ENCODE data around the gene JMJD1C.
"Not testable (repeated sequence)": the region's sequence is repeated elsewhere in the genome, so short reads cannot be mapped to it uniquely, and the experiment has no call there.

The JMJD1C gene

DNA sequence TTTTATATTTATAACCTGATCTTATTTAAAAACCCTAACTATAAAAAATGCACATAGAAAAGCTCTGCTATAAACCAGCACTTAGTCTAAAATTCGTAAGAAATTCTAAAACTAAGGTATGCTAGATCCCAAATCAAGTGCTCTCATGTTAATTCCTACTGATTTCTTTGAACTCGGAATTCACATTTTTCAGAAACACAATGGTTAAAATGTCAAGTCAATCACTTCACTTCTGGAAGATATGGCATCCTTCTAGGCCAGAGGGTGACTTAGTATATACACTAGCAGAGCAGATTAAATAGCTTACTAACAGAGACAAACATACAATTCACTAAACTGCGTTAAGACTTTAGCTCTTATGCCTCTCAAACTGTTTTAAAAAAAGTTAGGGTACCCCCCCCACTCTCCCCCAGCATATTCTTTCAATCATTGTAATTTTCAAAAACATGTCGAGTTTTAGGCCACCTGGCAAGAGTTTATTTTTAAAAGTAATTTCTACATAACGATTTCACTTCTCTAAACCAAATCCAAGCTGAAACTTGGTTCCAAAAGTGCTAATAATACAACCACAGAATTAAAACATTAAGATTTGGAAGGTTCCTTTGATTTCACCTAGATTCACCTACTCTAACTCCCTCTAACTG is 203.2 kb downstream of the JMJD1C start:
- no peak for DNase-seq (ENCODE audit: low read depth in 2 of 2)

DNA sequence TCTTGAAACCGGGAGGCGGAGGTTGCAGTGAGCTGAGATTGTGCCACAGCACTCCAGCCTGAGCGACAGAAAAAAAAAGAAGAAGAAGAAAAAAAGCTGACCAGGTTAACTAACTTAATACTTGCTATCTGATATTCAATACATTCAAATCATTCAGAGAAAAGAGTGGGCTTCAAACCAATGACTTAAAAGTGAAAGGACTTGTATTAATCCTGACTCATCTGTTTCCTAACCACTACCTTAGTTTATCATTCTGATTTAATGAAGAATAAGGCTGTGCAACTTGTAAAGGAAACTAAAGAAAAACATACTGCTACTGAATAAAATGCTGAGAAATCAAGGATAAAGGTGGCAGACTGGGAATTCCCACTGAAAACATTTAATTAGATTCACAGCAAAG is 204.3 kb downstream of the JMJD1C start:
- DNase-seq (ENCODE audit: low read depth in 2 of 2): no peak

DNA sequence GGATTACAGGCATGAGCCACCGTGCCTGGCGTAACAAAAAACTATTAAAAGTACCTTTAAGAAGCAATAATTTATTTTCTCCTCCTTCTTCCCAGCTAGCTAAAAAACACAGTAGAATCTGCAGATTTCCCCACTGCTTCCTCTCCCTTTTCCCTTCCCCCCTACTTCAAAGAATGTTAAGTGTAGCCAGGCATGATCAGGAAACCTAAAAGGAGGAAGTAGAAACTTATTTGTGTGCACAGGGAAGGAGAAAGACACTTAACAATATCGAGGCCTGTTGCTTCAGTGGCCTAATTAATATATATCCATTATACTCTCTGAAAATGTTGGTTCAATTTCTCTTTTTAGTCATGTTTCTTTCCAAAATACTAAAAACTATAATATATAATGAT is 204.9 kb downstream of the JMJD1C start:
- DNase-seq (ENCODE audit: low read depth in 2 of 2): no peak

DNA sequence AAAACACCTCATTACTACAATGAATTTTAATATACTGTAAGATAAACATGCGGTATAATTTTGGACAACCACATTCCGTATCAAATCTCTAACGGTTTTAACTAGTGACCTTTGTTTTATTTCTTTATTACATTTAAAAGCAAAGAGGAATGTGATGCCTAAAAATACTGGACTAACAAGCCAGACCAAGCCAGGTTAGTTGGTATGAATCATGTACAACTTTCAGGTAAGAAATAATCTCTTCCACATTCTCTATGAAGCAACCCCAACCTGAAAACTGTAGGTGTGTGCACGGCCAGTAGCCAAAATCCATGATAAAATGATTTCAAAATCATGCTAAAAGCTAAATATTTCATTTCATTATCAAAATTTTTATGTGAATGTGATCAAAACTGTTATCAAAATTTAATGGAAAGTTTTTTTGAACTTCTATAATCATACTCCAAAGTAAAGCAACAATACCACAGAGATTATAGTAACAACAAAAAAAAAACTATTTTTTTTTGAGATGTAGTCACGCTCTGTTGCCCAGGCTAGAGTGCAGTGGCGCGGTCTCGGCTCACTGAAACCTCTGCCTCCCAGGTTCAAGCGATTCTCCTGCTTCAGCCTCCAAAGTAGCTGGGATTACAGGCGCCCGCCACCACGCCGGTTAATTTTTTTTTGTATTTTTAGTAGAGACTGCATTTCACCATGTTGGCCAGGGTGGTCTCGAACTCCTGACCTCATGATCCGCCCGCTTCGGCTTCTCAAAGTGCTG is 205.5 kb downstream of the JMJD1C start:
- no peak for DNase-seq (ENCODE audit: low read depth in 2 of 2)

DNA sequence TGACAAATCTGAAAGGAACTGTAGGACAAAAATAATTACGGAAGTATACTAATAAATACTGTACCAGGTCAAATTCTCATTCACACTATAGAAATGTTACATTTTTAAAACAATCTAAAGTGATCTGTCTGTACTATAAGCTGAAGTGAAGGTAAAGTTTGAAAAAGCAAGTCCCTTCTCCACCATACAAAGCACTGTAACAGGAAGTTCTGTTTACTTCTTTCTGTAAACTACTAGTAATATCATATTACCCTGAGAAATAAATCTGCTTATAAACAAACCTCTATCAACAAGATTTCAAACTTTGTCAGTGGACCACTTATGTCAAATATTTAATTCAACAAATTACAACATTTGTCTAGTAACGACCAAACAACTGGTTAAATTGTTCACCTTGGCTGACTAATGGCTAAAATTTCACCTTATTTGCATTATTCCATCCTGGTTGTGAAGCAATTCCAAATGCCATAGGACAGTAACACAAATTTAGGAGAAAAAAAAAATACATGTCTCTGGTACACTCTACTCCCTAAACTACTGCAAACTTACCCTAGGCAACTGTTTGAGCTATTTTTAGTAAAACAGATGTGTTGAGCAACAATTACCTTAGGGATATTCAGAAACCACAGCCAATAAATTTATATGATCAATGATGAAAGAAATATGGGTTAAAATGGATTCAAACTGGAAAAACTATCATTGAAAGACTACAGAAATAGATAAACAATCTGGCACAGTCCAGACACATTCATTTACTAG is 206.7 kb downstream of the JMJD1C start:
- DNase-seq (ENCODE audit: low read depth in 2 of 2): no peak

DNA sequence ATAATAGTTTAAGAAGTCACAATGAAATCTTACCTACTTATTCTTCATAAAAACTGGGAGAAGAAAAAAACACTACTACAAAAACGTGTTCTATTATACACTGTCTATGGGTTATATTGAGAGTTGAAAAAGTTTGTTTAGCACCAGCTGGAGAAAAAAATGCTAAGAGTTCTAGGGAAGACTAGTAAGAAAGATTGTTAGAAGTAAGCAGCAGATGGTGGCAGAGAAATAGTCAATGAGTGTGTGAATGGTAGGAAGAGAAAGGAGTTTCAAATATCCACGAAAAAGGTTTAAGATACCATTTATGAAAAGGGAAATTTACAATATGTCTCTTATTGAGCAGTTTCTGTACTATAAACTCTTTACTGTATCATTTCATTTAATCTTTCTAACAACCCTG is 208.0 kb downstream of the JMJD1C start:
- no peak for DNase-seq (ENCODE audit: low read depth in 2 of 2)

DNA sequence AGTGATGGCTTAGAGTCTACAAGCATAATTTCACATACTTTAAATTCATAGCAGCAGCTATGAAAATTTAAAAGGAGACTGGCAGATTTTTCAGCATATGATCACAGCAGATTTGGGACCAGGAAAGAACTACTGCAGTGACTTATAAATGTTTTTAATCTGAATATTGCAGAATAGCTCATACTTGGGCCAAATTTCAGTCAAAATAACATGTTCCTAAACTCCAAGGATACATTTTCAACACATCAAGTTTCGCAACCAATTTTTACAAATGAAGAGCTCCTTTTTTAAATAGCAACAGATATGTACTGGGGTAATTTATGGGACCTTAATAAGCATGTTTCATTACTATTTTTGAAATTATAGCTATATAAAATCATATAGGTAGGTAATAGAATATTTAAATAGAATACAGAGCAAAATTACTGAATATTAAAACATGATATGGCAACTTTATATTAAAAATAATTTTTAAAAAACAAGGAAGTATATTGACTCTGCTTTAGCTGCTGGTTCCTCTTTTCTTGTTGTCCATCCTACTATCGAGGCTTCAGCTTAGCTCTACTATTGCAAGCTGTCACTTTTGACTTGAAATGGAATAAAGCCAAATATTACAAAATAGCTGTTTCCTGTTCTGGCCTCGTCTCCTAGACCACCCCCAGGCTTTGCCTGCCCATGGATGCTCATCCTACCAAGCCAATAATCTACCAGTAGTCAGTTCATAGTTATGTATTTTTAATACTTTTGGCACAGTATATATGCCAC is 209.6 kb downstream of the JMJD1C start:
- DNase-seq (ENCODE audit: low read depth in 2 of 2): no peak

DNA sequence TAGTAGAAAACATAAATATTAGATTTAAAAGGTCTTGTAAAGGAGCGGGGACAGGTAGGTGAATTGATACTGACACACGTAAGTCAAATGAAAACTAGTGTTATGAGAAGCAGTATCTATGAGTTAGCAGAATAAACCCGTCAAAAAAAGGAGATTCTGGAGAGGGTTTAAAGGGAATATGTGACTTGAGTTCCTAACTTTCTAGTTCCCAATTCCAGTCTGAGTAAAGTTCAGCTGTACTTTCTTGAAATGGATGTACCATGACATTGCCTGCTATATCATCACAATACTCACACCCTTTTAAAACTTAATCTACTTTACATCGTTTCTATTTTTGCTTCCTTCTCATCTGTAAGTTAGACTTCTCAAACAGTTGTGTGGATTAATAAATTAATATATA is 210.5 kb downstream of the JMJD1C start:
- no peak for DNase-seq (ENCODE audit: low read depth in 2 of 2)

DNA sequence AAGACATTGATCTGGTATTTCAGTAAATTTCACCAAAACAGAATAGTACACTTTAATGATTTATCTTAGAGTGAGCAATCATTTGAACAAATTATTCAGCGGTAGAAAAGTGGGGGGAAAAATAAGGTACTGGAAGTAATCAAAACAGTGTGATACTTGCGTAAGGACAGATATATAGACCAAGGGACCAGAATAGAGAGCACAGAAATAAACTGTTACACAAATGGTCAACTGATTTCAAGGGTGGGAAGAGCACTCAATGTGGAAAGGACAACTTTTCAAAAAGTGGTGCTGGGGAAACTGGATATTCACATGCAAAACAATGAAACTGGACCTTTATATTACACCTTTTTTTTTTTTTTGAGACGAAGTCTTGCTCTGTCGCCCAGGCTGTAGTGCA is 212.7 kb downstream of the JMJD1C start:
- DNase-seq (ENCODE audit: low read depth in 2 of 2): no peak

DNA sequence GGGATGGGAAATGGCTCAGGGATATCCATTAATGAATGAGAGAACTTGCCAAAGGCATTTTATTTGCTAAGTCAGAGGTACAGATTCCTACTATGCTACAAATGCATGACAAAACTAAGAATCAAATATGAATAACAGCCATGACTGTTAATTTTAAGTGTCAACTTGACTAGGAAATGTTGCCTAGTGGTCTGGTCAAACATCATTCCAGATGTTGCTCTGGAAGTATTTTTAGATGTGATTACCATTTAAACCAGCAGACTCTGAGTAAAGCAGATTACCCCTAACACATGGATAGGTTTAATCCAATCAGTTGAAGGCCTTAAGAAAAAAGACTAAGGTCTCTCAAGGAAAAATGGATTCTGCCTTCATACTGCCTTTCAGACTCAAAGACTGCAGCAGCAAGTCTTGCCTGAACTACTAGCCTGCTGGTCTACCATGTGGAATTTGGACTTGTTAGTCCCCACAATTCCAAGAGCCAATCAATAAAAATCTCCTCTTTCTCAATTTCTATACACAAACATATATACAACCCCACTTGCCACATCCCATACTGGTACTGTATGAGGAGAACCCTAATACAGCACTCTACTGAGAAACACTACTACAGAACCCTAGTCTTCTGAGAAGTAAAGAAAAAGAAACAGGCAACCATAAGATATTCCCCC is 213.5 kb downstream of the JMJD1C start:
- DNase-seq (ENCODE audit: low read depth in 2 of 2): no peak

DNA sequence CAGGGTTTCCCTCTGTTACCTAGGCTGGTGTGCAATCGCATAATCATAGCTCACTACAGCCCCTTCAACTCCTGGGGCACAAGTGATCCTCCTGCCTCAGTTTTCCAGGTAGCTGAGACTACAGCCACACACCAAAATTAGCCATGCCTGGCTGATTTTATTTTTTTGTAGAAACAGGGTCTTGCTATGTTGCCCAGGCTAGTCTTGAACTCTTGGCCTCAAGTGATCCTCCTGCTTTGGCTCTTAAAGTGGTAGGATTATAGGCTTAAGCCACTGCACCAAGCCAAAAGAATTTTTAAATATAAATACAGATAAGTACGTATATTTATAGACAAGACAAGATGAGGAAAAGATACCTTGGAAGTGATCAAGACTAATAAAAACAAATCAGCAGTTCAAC is 215.7 kb downstream of the JMJD1C start:
- DNase-seq (ENCODE audit: low read depth in 2 of 2): no peak

DNA sequence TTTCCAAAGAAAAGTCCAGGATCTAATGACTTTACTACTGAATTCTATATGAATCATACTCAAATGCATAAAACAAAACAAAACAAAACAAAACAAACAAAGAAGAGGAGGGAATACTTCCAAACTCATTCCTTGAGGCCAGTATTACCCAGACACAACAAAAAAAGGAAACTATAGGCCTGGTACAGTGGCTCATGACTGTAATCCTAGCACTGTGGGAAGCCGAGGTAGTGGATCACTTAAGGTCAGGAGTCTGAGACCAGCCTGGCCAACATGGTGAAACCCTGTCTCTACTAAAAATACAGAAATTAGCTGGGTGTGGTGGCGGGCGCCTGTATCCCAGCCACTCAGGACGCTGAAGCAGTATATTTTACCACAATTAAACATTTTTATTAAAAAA is 218.0 kb downstream of the JMJD1C start:
- no peak for DNase-seq (ENCODE audit: low read depth in 2 of 2)

DNA sequence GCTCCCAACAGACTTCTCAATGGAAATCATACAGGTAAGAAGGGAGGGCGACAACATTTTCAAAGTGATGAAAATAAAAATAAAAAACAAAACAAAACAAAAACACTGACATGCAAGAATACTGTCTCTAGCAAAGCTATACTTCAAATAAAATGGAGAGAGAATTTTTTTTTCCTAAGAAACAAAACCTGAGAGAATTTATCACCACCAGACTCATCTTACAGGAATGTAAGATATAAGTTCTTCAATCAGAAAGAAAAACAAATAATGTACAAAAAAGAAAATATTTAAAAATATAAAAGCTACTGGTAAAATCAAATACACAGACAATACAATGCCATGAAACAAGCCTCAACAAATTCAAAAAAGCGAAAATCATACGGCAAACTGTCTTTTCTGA is 219.4 kb downstream of the JMJD1C start:
- DNase-seq (ENCODE audit: low read depth in 2 of 2): no peak

DNA sequence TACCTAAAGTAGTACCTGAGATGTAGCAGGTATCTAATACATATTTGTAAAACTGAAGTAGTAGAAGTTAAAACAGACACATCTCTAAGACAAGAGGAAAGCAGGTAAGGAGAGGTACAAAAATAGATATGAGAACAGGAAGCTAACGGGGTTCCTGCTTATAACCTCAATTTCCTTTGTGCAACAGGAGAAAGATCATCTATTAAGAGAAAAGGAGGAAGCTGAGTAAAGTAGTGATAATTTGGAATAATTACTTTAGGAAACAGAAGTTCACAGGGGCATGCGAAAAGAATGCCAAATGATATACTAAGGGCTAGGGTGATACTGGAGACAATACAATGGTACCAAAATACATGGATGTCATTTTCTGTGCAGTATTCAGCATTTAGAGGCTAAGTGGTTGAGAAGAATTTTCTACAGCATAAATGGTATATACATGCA is 223.9 kb downstream of the JMJD1C start:
- DNase-seq (ENCODE audit: low read depth in 2 of 2): no peak

DNA sequence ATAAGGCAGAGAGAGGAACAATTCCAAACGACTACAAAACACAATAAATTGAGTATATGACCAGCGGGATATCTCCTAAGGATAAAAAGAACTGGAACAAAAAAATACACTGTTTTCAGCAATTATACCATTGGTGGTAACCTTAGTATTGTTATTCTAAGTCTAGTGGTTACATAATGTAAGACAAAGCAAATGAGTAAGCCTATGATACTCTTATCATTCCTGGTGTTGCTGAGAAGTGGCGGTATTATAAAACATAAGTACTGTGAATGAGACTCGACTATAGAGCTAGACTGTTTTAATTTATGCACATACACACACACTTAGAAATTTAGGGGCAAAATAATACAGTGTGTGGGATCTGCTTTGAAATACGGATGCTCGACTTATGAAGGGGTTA is 225.0 kb downstream of the JMJD1C start:
- no peak for DNase-seq (ENCODE audit: low read depth in 2 of 2)

DNA sequence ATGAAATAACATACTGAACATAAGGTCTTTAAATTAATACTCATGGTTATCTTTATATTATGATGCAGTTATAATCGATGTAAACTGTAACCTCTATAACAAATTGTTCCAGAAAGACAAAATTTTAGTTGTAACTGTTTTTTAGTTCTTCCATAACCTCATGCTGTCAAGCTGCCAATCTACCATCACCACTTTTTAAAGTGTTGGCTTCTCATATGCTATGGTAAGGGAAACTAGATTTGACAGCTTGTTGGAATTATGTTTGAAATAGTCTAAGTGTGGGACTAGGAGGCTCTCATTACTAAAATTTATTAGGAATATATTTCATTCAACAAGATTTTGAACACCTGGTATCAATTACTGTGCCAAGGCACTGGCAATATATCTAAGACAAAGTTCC is 227.3 kb downstream of the JMJD1C start:
- DNase-seq (ENCODE audit: low read depth in 2 of 2): no peak

DNA sequence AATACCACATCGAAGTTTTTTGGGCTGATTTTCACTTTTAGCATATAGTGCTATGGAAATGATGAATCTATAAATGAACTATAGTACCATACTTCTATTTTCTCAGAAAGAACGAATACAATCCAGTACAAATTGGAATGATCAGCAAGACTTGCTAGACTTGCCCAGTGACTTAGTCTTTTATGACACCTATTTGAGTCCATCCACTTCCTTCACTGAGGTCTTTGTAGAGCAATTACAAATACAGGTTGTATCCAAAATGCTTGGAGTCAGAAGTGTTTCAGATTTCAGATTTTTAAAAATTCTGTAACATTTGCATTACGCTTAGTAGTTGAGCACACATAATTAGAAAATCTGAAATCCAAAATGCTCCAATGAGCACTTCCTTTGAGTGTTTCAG is 228.4 kb downstream of the JMJD1C start:
- DNase-seq (ENCODE audit: low read depth in 2 of 2): no peak

DNA sequence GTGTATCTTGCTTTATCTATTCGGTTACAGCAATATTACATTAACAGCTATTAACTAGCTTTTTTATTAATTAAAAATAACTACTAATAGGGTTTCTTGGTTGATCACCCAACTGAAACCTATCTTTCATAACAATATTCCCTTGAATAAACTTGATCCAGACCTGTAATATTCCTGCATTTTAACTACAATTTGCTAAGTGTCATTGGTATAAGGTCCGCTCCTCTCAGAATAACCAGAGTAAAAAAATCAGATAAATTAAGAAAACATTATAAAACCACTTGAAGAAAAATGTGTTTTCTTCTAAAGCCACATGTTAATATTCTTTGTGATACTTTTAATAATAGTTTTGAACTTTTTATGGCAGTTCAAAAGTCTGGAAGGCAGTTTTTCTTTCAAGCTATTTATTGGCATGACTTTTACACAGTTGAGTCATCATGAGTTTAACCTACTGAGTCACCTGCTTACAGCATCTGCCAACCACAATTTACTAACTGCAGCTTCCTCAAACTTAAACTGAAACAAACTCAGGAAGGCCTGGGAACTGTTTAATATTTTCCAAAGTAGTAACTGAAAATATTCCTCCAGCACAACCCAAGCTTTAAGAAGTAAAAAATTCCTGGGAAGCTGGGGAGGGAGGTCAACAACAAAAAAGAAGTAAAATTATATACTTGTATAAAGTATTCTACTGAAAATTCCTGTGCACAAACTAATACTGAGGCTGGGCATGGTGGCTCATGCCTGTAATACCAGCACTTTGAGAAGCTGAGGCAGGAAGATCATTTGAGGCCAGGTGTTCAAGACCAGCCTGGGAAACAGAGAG is 229.5 kb downstream of the JMJD1C start:
- DNase-seq (ENCODE audit: low read depth in 2 of 2): no peak

DNA sequence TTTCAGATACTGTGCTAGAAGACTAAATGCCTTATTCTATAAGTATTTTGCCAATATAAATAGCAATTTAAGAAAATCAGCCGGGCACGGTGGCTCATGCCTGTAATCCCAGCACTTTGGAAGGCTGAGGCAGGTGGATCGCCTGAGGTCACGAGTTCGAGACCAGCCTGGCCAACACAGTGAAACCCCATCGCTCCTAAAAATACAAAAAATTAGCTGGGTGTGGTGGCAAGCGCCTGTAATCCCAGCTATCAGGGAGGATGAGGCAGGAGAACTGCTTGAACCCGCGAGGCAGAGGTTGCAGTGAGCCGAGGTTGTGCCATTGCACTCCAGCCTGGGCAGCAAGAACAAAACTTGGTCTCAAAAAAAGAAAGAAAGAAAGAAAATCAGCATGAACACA is 230.6 kb downstream of the JMJD1C start:
- DNase-seq (ENCODE audit: low read depth in 2 of 2): not testable (repeated sequence)

DNA sequence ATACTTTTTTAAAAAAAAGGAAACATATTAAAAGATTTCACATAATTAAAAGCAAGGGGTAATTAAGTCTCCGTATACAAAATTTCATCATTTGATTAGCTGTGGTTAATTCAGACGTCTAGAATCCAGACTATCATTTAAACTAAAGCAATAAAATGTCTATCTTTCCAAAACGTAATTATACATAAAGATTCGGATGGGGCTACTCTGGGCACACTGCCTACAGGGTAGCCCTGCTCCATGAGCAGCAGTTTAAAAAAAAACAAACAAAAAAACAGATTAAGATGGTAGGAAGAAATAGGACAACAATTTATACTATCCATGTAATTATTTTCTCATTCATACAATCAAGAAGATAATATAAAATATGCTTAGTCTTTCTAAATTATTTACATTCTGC is 236.6 kb downstream of the JMJD1C start:
- DNase-seq (ENCODE audit: low read depth in 2 of 2): no peak

DNA sequence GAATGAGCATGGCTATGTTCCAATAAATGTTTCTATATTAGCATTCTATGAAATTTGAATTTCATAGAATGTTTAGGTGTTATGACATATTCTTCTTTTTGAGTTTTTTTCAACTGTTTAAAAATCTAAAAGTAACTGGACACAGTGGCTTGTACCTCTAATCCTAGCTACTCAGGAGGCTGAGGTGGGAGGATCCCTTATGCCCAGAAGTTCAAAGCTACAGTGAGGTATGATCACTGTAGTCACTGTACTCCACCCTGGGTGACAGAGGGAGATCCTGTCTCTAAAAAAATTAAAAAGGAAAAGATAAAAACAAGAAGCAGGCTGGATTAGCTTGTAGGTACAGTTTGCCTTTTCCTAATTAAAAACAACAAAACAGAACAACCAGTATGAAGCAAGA is 237.5 kb downstream of the JMJD1C start:
- DNase-seq (ENCODE audit: low read depth in 2 of 2): no peak

Data from stimulated activated CD4-positive, alpha-beta T cell treated with anti-CD3 and anti-CD28 coated beads, Interleukin-1b, Interleukin-23, amount 100 ng/mL, for 4 hours (primary cell).